ENCODE measurements around the gene SMARCB1.

Gene SMARCB1

GRCh38 chr22:23831781-23832180, 45.0 kb downstream of the SMARCB1 start:
- no peak for DNase-seq (ENCODE audit: low read depth)

GRCh38 chr22:23832226-23833016, 45.7 kb downstream of the SMARCB1 start:
- DNase-seq (ENCODE audit: low read depth): no peak

- no peak for DNase-seq (ENCODE audit: low read depth)
Measured at GRCh38 chr22:23833017-23833751, 46.4 kb downstream of the SMARCB1 start.

GRCh38 chr22:23833911-23834317, 47.1 kb downstream of the SMARCB1 start:
- no peak for DNase-seq (ENCODE audit: low read depth)

- no peak for DNase-seq (ENCODE audit: low read depth)
Measured at GRCh38 chr22:23834406-23834792, 47.6 kb downstream of the SMARCB1 start.

DNA sequence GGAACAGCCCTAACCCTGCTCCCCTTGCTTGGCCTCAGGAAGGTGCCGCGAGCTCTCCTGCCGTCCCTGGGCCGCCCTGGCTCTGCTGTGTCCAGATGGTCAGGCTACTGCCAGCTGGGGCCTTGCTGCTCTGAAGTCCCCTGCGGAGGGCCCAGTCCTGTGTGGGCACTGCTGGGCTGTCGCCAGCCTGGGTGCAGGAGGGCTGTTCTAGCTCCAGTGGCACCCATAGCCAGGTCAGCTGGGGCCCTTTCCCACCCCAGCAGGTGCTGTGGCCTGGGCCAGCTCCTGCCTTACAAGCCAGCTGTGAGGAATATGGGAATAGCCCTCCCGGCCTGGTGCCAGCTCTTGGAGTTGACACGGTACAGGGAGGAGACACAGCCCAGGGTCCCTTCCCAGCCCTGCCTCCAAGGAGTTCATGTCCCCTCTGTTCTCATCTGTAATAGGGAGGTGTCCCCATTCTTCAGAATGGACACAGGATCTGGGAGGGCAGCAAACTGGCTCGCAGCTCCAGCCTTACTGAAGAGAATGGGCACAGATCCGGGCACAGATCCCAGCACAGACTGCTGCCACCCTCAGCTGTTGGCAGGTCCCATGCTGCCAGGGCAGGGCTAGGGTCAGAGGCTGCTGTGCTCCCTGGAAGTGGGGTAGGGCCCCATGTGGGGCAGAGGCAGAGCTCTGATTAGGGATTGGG, 48.2 kb downstream of the SMARCB1 start:
- no peak for DNase-seq (ENCODE audit: low read depth)

GRCh38 chr22:23835484-23836144, 48.8 kb downstream of the SMARCB1 start:
- DNase-seq (ENCODE audit: low read depth): no peak

DNA sequence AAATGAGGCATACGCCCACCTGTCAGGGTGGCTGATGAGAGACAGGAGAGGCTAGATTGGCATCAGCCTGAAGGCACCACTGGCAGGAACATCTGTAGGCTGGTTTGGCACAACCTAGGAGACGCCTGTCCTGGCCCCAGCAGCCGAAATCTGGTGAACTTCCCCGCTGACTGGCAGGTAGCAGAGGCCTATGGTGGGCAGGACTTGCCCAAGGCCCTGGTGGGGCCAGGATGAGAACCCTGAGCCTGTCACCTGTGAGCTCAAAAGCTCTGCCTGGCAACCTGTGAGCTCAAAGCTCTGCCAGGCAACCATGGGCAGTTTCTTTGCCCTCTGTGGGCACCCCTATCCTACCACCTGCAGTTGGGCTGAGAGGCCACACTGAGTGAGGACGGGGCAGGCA, 49.5 kb downstream of the SMARCB1 start:
- no peak for DNase-seq (ENCODE audit: low read depth)

DNA sequence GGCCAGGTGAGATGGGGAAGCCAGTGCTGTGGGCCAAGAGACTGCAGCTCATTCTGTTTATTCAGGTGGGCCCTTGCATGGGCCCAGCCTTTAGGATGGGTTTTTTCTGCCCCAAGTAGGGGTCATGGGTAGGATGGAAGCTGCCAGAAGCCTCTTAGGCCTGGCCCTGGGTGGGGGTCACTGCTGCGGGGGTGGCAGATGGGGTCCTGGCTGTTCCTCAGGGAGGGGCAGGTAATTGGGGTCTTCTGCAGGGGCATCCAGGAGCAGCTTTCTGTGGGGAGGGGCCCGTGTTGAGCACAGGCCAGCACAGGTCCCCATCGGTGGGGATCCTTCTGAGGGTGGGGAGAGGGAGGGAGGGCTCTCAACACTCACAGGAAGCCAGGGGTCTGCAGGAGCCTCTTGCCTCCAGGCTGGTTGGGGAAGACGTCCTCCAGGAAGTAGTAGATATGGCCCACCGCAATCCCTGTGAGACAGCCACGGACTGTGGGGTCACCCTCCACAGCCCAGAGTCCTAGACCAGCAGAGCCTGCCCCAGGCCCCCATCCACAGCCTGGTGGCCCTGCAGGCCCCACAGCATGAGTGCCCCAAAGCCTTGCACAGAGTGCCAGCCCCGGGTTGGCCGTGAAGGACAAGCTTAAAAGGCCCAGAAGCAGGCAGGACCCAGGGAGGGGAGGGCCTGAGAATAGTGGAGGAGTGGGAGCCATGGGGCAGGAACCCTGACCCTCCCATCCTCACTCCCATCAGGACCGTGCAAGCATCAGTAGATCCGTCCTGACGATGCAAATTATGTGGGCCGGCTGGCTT, 50.1 kb downstream of the SMARCB1 start:
- DNase-seq (ENCODE audit: low read depth): no peak

- no peak for DNase-seq (ENCODE audit: low read depth)
Measured at GRCh38 chr22:23837496-23837859, 50.7 kb downstream of the SMARCB1 start.

DNA sequence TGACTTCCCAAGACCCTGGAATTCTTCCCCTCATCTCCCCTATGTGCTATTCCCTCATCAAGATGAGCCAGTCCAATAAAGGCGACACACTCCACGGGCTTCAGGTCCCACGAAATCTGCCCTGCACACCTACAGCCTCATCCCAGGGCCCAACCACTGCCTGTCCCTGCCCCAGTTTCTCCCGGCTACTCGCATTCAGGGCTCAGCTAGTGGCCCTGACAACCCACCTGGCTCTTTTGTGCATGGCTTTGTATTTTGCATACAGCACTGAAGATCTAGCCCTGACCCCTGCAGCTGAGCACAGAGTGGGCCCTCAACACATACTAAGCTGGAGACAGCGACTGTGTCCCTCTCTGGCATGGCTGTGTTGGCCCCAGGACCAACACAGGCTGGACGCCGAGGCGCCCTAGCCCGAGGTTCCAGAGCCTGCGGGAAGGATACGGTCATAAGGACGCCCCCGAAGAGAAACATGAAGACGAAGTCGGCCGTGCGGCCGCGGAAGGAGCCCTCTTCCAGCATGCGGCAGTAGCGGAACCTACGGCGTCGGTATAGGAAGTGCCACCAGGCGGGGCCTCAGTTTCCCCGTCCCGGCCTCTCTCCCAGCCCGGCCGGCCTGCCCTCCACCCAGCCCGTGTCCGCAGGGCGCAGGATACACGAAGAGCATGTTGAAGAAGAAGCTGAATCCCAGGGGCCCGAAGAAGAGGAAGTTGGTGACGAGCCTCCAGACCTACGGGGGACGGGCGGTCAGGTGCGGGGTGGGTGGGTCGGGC, 51.3 kb downstream of the SMARCB1 start:
- DNase-seq (ENCODE audit: low read depth): no peak

DNA sequence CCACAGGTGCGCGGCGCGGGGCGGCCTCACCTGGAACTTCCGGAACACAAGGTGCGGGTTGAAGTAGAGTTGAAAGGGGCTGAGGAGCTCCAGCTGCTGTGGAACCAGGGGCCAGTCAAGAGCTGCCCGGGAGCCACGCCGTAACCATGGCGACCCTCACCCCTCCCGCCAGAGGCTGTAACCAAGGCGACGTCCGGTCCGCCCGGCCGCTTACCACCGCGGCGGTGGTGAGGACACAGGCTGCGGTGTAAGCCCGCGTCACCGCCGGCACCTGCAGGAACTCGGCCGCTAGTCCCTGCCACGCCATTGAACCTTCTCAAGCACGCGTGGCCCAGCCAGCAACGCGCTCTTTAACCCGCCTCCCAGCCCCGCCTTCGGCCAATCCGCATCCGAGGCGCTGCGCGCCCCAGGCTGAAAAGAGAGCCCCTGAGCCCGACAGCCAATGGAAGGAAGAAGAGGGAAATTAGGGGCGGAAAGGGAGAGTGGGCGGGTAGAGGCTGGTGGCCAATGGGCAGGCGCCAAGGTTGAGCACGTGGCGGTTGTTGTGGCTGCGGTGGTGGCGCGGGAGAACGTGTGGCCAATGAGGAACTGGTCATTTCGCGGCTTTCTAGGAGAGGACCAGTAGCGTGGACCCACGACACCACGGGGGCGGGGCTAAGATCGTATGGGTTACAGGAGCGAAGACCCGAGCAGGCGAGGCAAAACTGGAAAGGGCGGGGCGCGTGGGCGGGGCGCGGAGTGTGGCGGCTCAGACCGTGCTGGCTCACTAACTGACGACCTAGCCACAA, 52.1 kb downstream of the SMARCB1 start, which contains the start of gene DERL3:
Gene DERL3 (minus strand): TSS at position 326 of the 788 bp plus-strand sequence. CDS start 19 bp downstream, at position 307.
- peak; percentile 93 for DNase-seq (ENCODE audit: low read depth)

DNA sequence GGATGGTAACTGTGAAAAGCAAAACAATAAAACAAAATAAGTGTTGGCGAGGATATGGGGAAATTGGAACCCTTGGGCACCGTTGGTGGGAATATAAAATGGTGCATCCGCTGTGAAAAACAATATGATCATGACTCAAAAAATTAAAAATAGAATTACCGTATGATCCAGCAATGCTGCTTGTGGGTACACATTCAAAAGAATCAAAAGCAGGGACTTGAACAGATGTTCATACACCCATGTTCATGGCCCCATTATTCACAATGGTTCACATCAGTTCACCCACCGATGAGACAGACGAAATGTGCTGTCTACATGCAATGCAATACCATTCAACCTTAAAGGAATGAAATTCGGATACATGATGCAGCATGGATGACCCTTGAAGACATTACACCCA, 53.3 kb downstream of the SMARCB1 start:
- no peak for DNase-seq (ENCODE audit: low read depth)

GRCh38 chr22:23841292-23841691, 54.5 kb downstream of the SMARCB1 start:
- DNase-seq (ENCODE audit: low read depth): no peak

DNA sequence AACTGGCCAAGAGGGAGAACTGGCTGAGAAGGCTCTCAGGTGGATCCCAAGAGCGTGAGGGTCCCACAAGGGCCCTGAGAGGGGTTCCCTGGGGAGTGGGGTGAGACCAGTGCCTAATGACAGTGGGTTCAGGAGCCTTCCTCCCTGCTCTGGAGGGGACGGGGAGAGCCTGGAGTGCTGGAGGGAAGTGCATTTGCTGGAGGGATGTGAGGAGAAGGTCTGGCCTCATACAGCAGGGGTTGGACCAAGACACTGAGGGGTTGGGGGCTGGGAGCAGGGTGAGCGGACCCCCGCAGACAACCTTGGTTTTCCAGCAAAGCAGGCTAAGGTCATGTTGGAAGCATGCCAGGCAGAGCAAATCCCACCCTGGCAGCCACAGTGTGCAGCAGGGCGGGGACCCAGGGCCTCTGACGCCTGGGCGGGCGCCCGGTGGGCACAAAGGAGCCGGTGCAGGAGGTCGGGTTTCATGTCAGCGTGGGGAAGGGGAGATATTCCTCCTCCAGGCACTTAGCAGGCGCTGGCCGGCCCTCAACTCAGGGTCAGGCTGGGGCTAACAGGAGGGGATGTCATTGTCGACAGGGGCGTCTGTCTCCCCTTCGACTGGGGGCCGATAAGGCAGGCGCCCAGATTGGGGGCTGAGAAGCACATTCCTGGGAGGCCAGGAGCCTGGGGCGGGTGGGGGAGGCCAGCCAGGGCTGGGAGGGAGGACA, 55.1 kb downstream of the SMARCB1 start:
- DNase-seq (ENCODE audit: low read depth): no peak

GRCh38 chr22:23842599-23842998, 55.8 kb downstream of the SMARCB1 start:
- no peak for DNase-seq (ENCODE audit: low read depth)

- DNase-seq (ENCODE audit: low read depth): no peak
Measured at GRCh38 chr22:23844739-23845202, 58.0 kb downstream of the SMARCB1 start.

DNA sequence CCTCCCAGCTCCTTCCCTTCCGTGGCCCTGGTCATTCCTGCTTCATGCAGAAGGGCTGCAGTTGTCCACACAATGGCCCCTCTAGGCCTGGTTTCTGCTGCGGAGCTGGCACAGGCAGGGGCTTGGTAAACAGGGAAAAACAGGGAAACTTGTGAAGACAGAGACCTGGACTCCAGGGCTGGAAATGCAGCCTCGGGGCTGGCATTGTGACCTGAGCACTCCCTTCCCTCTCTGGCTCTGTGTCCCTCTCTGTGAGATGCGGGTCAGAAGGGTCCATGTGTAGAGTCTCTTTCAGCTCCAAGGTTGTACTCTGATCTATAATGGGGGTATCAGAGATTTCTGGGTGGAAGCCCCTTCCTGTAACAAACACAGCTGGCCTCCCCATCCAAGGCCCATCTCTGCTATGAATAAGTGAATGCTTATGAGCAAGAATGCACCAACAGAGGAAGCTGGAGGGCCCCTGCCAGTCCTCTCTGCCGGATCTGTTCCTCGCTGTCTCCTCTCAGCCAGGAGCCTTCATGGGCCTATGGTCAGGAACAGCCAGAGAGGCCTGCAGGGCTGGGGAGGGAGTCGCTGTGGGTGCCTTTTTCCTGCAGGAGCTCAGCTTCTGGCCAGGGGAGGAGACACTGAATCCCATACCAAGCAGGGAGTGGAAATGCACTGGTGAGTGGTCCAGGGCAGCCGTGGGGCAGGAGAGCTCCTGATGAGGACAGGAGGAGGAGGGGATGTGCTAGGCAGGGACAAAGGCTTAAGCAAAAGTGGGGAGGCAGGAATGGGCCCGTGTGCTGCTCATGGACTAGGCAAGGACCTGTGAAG, 58.7 kb downstream of the SMARCB1 start:
- DNase-seq (ENCODE audit: low read depth): no peak

Measured in fibroblast of gingiva (primary cell).